HG02870 (cell line): ENCODE measurements around the gene ANXA6.

Source experiments
- ATAC-seq: cut with Tn5 transposase; IDR thresholded peaks from one replicate; pipeline ENCODE4 v1.9.1; 2021; ENCODE audit warnings: mild to moderate bottlenecking, moderate library complexity; ENCODE audit not compliant: unreplicated experiment

ANXA6 gene

DNA sequence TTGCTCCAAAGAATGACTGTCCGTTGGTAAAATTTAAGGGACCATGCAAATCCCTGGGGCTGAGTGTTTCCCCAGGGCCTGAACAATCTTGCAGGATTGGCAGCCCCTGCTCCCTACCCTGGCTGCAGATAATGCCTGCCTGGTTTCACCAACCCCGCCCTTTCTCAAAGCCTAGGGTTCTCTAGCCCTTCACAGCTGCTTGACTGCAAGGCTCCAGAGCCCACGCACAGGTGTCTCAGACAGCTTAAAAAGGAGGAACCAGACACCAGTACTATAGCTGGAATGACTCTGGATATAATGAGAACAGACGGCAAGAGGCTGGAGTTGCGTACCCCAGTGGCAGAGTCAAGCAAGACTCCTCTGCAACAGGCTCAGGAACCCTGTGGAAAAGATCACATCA is 51.5 kb downstream of the ANXA6 start:
- no peak for ATAC-seq

DNA sequence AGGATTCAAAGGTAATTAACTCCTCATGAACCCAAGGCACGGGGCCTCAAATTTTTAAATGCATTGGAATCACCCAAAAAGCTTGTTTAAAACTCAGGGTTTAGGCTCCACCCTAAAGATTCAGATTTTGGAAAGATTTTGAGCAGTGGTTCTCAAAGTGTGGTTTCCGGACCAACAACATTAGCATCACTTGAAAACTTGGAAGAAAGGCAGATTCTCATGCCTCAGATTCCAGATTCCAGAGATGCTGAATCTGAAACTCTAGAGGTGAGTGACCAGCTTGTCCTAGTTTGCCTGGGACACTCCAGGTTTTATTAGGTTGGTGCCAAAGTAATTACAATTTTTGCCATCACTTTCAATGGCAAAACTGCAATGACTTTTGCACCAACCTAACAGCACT is 52.0 kb downstream of the ANXA6 start:
- no peak for ATAC-seq

DNA sequence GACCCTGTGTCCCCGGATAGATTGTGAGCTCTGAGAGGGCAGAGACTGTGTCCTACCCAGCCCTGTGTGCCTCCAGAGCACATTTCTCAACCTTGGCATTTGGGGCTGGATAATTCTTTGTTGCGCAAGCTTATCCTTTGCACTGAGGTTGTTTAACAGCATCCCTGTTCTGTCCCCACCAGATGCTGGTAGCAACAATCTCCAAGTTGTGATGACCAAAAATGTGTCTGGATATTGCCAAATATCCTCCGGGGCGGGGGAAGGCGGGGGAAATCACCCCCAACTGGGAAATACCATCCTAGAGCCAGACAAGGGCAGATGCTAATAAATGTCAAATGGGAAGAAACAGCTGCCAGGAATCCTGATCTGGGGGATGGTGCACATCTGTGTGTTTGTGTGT is 52.8 kb downstream of the ANXA6 start:
- ATAC-seq: no peak

DNA sequence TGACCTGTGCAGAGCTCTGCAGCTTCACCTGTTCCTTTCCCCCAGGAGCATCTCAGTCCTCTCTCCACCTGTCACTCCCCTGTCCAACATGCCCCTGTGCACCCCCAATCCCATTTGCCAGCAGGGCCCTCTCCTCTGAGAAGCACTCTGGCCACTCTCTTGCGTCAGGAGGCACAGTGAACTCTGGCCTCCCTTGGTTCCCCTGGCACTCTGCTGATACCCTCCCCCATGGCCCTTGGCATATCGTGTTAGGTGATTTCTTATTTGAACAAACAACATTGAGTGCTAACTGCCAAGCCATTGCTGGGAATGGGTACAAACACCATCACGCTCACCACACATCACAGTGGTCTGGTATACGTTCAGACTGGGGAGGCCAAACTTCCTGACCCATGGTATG is 55.8 kb downstream of the ANXA6 start:
- no peak for ATAC-seq

DNA sequence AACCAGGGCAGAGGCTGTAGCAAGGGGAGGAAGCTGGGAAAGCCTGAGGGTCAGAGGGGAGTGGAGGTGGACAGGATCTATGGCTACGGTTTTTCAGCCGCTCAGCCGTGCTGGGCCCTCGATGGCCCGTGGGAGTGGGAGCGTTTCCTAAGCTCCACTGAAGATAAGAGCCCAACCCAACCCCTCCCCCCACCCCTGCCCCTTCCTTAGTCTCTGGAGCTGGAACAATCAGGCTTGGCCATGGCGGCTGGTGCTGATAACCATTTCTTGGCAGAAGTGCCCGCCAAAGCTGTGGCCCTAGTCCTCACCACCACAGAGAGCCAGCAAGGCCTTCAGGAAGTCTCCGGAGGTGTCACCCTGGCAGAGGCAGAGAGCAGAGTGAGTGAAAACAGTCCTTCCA is 56.4 kb downstream of the ANXA6 start:
- no peak for ATAC-seq

DNA sequence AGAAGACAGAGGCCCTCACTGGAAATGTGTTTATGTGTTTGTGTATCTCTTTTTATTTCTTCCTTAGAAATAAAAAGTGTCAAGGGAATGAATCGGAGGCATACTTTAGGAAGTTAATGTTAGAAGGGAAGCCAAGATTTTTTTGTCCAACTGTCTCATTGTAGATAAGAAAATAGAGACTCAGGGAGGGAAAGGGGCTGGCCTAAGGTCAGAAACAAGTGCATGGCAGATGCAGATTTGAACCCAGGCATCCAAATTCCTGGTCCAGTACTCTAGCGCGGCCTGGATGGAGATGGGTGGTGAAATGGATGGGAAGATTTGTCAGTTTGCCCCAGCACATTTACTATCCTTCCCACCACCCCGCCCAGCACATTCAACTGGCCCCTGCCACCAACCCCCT is 56.9 kb downstream of the ANXA6 start:
- ATAC-seq: no peak

DNA sequence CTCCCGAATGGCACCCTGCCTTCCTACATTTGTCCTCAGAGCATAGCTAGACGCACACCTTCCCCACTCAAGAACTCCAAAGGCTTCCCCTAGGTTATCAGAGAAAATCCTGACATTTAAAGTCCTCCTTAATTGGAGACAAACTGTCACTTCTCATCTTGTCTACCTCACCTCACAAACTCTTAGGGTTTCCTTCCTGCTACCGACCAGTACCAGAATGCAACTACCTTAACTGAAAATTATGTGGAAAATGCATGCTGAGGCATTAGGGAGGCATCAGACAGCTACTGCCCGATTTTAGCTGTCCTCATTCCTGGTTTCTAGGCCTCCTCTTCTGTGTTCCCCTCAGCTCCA is 58.8 kb downstream of the ANXA6 start:
- no peak for ATAC-seq

DNA sequence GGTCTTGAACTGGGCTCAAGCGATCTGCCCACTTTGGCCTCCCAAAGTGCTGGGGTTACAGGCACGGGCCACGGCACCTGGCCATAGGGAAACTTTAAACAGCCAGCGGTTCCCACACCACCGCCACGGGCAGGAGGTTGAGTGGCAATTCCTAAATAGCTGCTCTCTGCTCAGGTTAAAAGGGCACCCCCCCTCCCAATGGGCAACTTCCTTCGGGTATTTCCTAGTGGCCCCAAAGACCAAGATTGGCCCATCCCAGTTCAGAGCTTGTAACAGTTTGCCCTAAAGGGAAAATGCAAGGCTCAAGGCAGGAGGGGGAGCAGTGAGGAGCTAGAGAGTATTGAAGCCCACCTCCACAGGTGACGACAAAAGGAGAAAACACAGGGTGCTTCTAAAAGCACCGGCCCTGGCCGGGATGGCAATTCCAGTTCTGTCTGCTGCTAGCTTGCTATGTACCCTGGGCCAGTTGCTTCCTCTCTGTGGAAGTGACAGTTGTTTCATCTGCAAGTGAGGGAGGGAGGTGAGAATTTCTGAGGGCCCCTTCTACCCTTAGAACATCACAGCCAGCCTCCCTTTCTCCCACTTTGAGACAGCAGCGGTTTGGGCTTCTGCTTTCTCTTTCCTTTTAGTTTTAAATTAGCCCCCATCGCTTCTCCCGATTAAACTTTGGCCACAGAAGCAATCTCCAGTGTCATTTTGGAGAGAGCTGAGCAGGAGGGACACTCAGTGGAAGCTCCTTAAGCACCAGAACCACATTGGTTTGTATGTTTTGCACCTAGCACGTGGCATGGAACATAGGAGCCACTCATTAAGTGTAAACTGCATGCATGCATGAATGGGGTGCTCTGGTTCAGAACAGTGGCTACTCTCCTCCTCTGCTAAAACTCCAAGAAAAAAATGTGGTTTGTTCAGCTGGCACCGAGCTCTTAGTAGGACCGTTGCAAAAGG is 59.5 kb downstream of the ANXA6 start:
- peak; percentile 42 for ATAC-seq

DNA sequence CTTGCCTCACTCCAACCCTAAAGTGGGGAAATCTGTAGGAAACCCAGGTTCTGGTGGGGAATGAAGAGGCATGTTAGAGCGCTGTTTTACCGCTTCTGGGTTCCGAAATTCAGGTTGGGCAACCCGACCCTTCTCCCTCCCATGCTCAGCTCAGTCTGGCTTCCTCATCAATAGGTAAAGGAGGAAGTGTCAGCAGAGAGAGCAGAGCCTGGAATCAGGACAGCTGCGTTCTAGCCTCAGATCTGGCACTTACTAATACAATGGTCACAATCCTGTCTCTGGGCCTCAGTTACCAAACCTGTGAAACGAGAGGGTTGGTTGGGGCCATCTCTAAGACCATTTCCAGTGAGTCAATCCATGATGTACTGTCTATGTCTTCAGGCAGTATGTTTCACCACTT is 60.5 kb downstream of the ANXA6 start:
- ATAC-seq: no peak

DNA sequence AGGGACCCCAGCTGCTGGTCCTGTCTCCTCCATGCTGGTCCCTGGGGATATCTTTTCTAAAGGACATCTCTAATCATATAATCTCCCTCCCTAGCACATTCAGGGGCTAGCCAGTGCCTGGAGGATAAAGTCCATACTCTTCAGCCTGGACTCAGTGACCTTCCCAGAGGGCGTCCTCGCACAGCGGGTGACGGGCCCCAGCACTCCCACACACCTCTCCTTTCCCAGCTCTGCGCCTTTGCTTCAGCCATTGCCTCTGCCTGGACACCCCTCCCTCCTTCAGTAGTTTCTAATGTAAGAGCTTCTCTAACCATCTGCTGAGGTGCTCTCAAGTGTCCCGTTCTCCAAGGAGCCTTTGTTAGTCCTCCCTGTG is 61.6 kb downstream of the ANXA6 start:
- ATAC-seq: no peak

DNA sequence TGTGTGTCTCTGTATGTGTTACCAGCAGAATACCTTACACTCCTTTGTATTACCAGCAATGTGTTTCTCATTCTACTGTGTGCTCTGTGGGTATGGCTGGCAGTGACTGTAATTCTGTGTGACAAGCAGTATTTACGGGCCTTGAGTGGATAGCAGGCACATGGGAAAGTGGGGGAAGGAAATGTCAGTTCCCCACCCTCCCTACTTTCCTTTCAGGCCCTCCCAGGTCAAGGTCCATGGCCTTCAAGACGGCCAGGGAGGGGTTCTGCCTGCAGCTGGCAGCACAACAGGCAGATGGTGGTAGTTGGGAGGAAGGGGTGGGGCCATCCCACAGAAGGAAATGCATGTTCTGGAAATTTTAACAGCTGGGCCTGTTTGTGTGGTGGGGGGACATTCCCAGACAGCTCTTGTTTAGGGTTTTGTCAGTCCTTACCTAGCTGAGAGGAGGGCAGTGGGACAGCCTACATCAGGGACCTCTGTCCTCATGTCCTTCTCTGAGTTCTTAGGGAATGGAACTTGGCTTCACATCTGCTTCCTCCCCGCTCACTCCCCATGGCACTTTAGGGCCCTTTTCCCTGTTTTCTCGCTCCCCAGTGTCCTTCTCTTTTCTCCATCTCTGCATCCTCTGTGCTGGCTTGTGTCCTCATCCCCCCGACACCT is 62.1 kb downstream of the ANXA6 start:
- no peak for ATAC-seq

DNA sequence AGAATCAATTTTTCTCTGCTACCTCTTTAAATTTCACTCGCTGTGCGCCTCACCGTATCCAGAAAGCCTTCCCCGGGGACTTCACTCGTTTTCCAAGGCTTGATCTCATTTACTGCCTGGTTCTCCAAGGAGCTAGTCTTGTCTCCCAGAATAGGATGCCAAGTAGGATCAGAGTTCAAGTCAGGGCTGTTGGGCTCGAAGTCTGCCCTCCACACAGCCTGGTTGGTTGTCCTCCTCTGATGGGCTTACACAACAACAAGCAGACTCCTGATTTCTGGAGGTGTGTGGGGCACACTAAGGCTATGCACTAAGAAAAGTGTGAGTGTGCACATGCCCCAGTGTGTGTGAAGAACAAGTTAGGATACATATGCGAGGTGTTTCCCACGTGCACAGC is 62.7 kb downstream of the ANXA6 start:
- no peak for ATAC-seq

DNA sequence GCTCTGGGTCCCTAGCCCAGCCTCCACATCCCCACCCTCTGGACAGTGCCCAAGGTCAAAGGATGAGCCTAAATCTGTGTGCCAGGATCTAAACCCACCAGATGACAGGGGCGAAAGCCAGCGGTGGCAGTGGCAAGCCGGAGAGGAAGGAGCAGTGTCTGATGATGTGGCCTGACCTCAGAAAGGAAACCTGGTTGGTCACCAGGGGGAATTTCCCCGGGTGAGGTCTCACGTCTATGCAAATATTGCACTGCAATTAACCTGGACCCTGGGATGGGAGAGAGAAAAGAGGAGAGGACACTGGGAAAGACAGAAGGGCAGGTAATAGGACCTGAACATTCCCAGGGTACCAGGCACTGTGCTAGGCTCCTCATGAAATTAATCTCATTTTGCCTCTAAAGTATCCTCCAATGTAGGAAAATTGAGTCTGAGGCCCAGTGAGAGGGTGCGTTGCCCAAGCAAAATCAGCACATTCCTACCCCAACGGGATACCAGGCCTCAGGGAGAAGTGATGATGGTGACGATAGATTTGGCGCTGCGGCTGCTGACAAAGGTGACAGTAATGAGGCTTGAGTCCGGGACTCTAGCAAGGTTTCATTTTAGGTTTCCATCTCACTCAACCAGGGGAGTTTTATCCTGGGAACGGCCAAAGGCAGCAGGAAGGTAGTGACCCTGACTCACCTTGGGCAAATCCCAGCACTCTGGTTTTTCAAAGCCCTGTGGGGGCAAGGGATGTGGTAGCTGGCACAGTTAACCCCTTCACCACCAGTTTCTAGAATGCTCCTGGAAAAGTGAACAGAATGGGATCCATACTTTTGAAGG is 63.3 kb downstream of the ANXA6 start:
- ATAC-seq: peak; percentile 76

DNA sequence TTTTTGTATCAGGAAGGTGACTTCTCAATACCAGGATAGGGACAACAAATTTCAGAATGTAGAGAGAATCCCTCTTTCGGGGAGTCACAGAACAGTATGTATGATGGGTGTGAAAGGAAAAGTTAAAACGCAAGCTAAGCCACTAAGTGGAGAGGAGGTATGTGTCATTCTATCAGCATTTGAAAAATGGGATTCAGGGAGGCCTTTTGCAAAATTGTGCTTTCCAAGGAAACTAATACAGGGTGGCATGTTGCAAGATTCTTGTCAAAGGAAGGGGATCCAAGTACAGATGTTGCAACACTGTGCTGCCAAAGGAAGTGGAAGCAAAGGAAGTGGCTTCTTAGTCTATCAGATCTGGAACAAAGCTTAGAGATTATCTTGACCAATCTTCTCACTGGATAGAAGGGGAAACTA is 64.1 kb downstream of the ANXA6 start:
- peak; percentile 19 for ATAC-seq

DNA sequence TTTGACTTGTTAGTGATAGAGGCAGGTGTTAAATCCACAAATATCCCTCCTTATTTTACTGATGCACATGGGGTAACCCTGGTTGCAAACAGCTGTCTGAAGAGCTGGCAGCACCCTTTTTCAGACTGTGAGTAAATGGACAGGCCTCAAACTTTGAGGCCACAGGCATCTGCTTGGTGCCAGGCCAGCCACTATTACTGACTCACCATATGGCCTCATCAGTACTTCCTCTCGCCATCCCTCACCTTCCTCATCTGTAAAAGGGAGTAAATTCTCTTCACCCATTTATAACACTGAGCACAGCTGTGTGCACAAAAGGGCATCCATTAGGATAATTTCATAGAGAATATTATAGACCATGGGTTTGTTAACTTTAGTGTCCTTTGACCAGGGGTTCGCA is 64.8 kb downstream of the ANXA6 start:
- no peak for ATAC-seq

DNA sequence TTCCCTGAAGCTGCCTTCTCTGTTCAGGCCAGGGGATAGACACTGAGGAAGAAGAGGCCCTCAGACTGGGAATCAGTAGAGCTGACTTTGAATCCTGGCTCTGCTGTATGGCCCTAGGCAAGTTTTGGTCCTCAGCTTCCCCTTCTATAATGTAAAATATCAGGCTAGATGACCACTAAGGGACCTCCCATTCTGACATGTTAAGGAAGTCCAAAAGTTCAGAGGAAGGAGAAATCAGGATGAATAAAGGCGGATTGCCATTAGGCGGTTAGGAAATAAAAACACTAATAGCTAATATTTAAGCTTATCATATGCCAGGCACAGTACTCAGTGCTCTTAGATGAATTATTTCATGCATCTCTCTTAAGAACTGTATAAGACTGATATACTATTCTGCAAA is 67.9 kb downstream of the ANXA6 start:
- ATAC-seq: no peak

DNA sequence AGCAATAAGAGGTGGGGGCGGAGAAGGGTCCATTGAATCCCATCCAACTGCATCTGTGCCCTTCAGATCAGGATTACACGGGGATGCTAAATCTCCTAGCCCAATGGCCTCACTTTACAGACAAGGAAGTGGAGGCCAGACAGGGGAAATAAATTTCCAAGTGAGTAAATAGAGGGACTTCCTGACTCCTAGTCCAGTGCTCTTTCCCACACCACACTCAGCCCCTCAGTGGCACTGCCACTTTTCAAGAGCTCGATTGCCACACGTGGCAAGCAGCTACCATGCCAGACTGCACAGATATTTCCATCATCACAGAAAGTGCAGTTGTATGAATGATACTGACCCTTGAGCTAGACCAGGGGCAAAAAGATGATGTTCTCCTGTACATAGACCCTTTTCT is 68.6 kb downstream of the ANXA6 start:
- ATAC-seq: no peak

DNA sequence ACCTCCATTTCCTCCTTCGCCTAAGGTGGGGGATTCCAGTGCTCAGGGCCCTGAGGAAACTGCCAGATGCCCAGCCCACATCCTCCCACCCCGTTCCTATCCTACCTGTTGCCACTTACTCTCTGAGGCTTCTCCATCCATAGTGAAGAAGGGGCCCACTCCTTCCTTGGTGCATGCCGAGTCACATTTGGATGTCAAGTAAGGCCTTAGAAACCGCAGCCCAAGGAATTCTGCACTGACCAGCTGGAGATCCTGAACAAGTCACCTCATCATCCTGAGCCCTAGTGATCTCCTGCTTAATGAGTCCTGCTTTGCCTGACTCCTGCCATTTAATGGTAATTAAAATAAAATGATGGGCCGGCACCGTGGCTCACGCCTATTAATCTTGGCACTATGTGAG is 70.1 kb downstream of the ANXA6 start:
- ATAC-seq: no peak

DNA sequence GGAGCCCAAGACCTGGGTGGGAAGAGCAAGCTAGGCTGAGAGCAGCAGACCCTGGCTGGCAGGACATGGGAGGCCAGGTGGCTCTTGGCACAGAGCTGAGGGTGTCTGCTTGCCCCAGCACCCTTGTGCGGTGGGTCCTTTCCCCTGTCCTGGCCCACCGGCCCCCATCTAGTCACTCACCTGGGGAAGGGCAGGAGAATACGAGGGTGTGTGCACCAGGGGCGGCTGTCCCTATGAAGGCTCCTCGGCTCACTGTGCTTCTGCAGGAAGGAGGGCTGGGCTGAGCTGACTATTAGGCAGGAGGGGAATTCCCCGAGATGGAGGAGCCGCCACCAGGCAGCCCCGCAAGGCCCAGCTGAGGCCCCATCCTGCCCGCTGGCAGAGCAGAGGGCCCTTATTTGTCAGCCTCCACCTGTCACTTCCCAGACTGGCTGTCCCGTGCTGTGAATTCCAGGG is 70.6 kb downstream of the ANXA6 start:
- peak; percentile 76 for ATAC-seq

DNA sequence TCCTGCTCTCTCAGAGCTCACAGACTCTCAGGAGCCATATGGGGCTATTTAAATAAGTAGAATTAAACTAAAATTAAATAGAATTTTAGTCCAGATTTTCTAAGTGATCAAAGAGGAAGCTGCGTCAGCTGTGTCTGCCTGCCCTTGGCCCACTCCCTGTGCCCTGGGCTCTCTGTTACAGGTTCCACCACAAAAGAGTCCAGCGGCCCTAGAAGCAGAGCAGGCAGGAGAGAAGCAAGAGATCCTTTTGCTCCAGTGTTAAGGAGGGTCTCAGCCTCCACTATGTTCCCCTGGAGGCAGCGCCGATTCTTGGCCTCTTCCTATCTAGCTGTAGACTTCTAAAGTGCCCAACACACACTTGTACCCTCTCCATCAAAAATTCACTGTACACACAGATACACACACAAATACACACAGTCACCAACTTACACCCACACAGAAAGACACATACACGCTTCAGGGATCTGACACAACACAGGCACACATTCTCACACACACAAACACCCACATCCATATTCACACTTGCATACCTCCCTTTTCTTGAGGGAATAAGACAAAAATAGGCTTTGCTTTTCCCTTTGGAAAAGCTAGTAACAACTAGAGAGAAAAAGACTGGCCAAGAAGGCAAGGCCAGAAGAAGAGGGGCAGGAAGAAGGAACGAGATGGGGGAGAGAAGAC is 71.2 kb downstream of the ANXA6 start:
- no peak for ATAC-seq

DNA sequence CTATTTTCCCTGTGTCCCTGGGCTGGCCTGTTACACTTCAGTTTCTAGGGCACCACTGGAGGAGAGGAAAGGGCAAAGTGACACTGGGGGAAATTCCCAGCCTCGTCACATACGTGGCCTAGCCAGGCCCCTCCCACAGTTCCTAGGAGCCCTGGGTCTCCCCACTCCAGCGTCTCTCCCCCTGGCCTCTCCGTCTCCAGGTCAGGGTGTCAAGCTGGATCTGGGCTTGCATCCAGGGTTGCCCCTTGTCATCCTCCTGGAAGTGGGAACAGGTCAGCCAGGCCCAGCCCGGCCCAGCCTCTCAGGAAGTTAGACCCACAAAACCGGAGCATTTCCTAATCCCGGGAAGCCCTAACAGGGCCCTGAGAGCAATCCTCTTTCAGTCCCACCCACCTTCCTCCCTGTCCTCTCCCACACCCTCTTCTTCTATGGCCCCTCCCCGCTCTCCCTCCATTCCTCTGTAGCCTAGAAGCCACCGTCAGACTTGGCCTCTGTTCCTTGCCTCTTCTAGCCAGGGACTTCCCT is 72.0 kb downstream of the ANXA6 start:
- no peak for ATAC-seq
